Activated naive CD8-positive, alpha-beta T cell treated with anti-CD3 and anti-CD28 coated beads for 36 hours (primary cell): Measurements from ENCODE around the gene BORCS5. TPM values are rescaled to one million over a fixed set of nuclear protein-coding genes. Genes with fewer than 3 reads are reported as not detected.
"Not testable (repeated sequence)": the region's sequence is repeated elsewhere in the genome, so short reads cannot be mapped to it uniquely, and the experiment has no call there.

Source experiments
- DNase-seq: peaks from one replicate; pipeline ENCODE4 v3.0.0; 2021
- H3K27ac Mint-ChIP-seq: one replicate; pipeline ENCODE4 v1.8.0; 2022; ENCODE audit warnings: mild to moderate bottlenecking, moderate library complexity, mixed read lengths
- H3K27me3 Mint-ChIP-seq: one replicate; pipeline ENCODE4 v1.8.0; 2022; ENCODE audit warnings: mild to moderate bottlenecking, mixed read lengths
- H3K36me3 Mint-ChIP-seq: one replicate; pipeline ENCODE4 v1.8.0; 2021; ENCODE audit warnings: mild to moderate bottlenecking, mixed read lengths
- H3K4me1 Mint-ChIP-seq: one replicate; pipeline ENCODE4 v1.8.0; 2021; ENCODE audit warnings: mixed read lengths
- H3K4me3 Mint-ChIP-seq: one replicate; pipeline ENCODE4 v1.8.0; 2022; ENCODE audit warnings: mild to moderate bottlenecking, moderate library complexity, mixed read lengths
- H3K9me3 Mint-ChIP-seq: one replicate; pipeline ENCODE4 v1.8.0; 2022; ENCODE audit warnings: mixed read lengths
- total RNA-seq, 2 experiments: library from RNA; stranded (reverse); gene quantifications; one replicate each; pipeline ENCODE4 v1.2.3, GENCODE V29; 2021

The BORCS5 gene
- total RNA-seq, 2 experiments from 2014 or later, result 25.5 to 25.8 TPM

DNA sequence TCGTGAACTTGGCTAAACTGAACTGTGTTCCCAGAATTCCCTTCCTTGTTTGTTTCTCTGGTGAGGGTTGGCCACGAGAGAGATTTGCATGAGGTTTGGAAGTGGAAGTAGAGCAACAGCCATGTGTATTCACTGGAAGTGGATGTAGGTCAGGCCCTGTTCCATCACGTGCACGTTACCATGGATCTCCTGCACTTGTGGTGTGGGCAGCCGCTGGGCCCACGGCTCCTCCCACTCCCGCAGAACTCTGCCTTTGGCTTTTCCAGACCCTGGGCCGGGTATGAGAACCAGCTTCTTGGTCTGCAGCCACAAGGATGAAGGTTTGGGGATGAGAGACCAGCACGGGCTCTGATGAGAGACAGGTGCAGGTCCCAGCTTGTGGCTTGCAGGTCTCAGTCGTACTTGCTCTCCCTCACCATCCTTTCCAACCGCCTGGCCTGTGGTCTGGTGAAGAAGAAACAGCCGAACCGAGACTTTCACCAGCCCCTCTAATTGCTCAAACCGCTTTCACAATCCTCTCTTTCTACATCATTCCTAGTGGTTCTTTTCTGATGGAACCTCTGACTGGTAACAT is 110.9 kb downstream of the BORCS5 start:
- Mint-ChIP-seq H3K9me3 (no peaks in the 10 kb centered on the region), H3K27ac (peak overlapping the region; percentile 79), H3K36me3 (peaks cover 65% of the 10 kb centered on the region), H3K4me1 (peaks cover 54% of the 10 kb centered on the region), H3K4me3 (no peak overlapping the region), H3K27me3 (no peaks in the 10 kb centered on the region)
- DNase-seq, result no peak

DNA sequence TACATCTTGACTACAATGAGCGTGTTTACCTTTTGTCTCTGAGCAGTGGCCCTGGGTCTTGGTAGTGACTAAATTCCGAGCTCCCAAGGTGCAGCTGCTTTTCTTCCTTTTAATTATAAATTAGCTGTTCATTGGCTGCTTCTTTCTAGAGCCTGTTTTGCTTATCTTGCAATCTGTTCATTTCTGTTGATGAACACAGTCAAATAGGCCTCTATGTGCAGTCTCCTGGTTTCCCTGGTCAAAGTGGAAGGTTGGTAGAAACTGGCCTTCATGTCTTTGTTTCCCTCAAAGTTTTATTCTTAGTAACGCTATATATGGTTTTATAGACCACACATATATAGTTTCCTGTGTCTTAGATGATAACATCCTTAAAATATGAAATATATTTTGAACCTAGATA is 111.7 kb downstream of the BORCS5 start:
- Mint-ChIP-seq H3K27me3 (no peaks in the 10 kb centered on the region), H3K36me3 (peaks cover 67% of the 10 kb centered on the region), H3K27ac (no peak overlapping the region), H3K4me3 (no peak overlapping the region), H3K9me3 (no peaks in the 10 kb centered on the region), H3K4me1 (peaks cover 52% of the 10 kb centered on the region)
- no peak for DNase-seq

DNA sequence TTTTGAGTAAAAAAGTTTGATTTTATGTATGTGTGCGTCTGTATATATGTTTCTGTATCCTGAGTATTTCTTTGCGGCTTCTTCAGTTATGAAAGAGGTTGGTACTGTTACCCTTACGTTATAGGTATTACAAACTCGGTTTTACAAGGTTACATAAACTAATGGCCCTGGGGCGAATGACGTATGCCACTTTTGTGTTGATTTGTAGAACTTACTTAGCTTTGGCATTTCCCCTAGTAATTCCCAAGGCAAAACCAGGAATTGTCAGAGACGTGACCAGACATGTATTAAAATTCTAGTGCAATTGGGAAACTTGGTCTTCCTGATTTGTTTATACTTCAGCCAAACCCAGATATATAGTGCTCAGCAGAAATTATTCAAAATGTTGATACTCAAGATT is 112.5 kb downstream of the BORCS5 start:
- Mint-ChIP-seq H3K4me3 (no peak overlapping the region), H3K9me3 (no peaks in the 10 kb centered on the region), H3K4me1 (peaks cover 59% of the 10 kb centered on the region), H3K36me3 (peaks cover 74% of the 10 kb centered on the region), H3K27ac (no peak overlapping the region), H3K27me3 (no peaks in the 10 kb centered on the region)
- no peak for DNase-seq

GRCh38 chr12:12470751-12471306 is 114.0 kb downstream of the BORCS5 start:
- Mint-ChIP-seq H3K4me3 (no peak overlapping the region), H3K4me1 (peaks cover 59% of the 10 kb centered on the region), H3K27me3 (no peaks in the 10 kb centered on the region), H3K9me3 (no peaks in the 10 kb centered on the region), H3K36me3 (peaks cover 75% of the 10 kb centered on the region), H3K27ac (no peak overlapping the region)
- DNase-seq, result no peak

GRCh38 chr12:12471982-12472961 is 115.4 kb downstream of the BORCS5 start:
- not testable (repeated sequence) for H3K27ac Mint-ChIP-seq, H3K4me3 Mint-ChIP-seq, DNase-seq, H3K9me3 Mint-ChIP-seq, H3K27me3 Mint-ChIP-seq
- H3K4me1 Mint-ChIP-seq, result peaks cover 51% of the 10 kb centered on the region
- H3K36me3 Mint-ChIP-seq, result peaks cover 79% of the 10 kb centered on the region

GRCh38 chr12:12473223-12473622 is 116.3 kb downstream of the BORCS5 start:
- H3K36me3 Mint-ChIP-seq, result peaks cover 77% of the 10 kb centered on the region
- no peak for DNase-seq
- peaks cover 42% of the 10 kb centered on the region for H3K4me1 Mint-ChIP-seq
- no peaks in the 10 kb centered on the region for H3K9me3 Mint-ChIP-seq
- no peaks in the 10 kb centered on the region for H3K27me3 Mint-ChIP-seq
- no peak overlapping the region for H3K4me3 Mint-ChIP-seq
- H3K27ac Mint-ChIP-seq, result peak overlapping the region; percentile 90

DNA sequence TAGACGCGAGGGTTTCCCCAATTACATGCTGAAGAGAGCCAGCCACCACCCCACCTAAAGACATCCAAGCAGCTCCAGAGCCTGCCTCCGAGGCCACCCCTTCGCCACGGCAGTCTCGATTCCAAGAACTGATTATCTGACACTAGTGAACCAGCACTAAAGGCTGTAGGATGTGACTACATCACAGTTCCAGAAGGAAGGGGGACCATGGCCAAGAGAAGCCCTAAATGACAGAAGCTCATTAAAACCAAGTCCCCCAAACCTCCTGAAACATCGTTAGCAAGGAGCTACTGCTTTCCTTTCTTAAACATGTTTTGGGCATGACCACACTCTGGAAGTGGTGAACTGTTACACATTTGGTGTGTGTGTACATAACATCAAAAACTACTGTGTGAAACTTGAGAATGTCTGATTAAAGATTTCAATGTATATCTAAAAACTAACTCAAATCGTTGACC is 117.6 kb downstream of the BORCS5 start:
- no peaks in the 10 kb centered on the region for H3K27me3 Mint-ChIP-seq
- H3K9me3 Mint-ChIP-seq, result no peaks in the 10 kb centered on the region
- peak; percentile 31 for DNase-seq
- peaks cover 74% of the 10 kb centered on the region for H3K36me3 Mint-ChIP-seq
- H3K4me3 Mint-ChIP-seq, result no peak overlapping the region
- peak overlapping the region; percentile 90 for H3K27ac Mint-ChIP-seq
- peaks cover 43% of the 10 kb centered on the region for H3K4me1 Mint-ChIP-seq

GRCh38 chr12:12474931-12475795 is 118.3 kb downstream of the BORCS5 start:
- peak overlapping the region; percentile 90 for H3K27ac Mint-ChIP-seq
- peaks cover 75% of the 10 kb centered on the region for H3K36me3 Mint-ChIP-seq
- peak; percentile 50 for DNase-seq
- no peaks in the 10 kb centered on the region for H3K27me3 Mint-ChIP-seq
- H3K4me1 Mint-ChIP-seq, result peaks cover 49% of the 10 kb centered on the region
- no peak overlapping the region for H3K4me3 Mint-ChIP-seq
- H3K9me3 Mint-ChIP-seq, result no peaks in the 10 kb centered on the region

DNA sequence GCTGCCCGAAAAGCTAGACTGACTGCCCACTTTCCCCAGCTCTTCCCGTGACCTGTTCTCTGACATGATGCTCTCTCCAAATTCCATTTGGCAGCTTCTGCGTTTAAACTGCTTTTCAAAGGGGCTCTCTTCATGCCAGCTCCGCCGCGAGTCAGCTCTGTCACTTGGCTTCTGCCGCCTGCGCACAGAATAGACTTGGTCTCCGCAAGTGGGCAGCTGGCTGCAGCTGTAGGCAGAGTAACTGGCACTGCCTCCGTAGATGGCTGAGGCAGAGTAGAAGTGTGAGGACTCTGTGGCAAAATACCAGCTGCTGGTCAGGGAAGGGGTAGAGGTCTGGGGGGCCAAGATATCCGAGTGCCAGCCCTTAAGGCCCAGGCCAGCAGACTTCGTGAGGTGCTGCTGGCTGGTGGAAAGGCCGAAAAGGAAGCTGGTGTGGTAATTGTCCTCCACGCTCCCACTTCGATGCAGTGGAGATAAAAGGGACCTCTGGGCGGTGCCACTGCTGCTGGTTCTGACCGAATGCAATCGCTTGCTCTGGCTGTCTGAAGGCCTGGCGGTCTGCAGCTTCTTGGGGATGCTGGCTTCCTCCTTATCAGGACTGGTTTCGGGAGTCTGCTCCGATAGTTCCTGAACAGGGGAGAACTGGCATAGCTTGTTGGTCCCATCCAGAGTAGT is 120.1 kb downstream of the BORCS5 start:
- no peaks in the 10 kb centered on the region for H3K27me3 Mint-ChIP-seq
- no peak overlapping the region for H3K4me3 Mint-ChIP-seq
- peaks cover 49% of the 10 kb centered on the region for H3K4me1 Mint-ChIP-seq
- H3K36me3 Mint-ChIP-seq, result peaks cover 71% of the 10 kb centered on the region
- H3K27ac Mint-ChIP-seq, result no peak overlapping the region
- no peaks in the 10 kb centered on the region for H3K9me3 Mint-ChIP-seq
- DNase-seq, result no peak

DNA sequence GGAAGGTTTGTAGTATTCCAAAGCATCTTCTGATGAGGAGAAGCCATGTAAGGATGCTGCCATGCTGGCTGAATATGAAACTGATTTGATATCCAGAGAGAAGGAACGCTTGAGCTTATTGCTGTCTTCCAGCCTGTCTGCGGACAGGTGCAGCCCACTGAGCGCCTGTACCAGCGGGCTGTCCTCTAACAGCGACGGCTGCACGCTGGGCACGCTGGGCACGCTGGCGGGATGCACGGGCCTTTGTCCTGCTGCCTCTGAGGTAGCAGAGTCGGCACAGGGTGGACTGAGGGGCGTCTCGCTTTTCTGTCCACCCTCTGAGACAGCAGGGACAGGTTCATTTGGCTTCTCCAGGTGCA is 120.6 kb downstream of the BORCS5 start:
- Mint-ChIP-seq H3K36me3 (peaks cover 74% of the 10 kb centered on the region), H3K27ac (no peak overlapping the region), H3K9me3 (no peaks in the 10 kb centered on the region), H3K27me3 (no peaks in the 10 kb centered on the region), H3K4me1 (peaks cover 55% of the 10 kb centered on the region), H3K4me3 (no peak overlapping the region)
- no peak for DNase-seq

- Mint-ChIP-seq H3K27me3 (no peaks in the 10 kb centered on the region), H3K4me1 (peaks cover 49% of the 10 kb centered on the region), H3K36me3 (peaks cover 68% of the 10 kb centered on the region), H3K4me3 (no peak overlapping the region), H3K9me3 (no peaks in the 10 kb centered on the region), H3K27ac (peak overlapping the region; percentile 26)
- no peak for DNase-seq
Measured at GRCh38 chr12:12480074-12480473, 123.2 kb downstream of the BORCS5 start.

DNA sequence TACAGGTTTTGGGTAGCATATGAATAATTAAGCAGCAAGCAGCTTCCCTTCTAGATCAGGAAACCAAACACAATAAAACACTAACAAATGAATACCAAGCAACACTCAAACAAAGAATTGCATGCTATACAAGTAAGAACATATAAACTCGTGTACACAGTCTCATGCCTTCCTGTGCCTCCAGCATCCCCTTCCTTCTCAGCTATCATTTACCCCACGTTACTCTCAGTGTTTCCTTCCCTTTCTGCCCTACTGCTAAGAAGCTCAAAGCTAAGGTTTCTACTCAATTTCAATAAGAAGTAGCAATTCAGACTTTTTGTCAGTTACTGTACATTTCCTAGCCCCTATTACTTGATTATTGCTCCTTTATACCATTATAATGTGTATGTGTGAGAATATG is 124.8 kb downstream of the BORCS5 start:
- H3K4me3 Mint-ChIP-seq, result no peak overlapping the region
- no peaks in the 10 kb centered on the region for H3K9me3 Mint-ChIP-seq
- no peaks in the 10 kb centered on the region for H3K27me3 Mint-ChIP-seq
- H3K36me3 Mint-ChIP-seq, result peaks cover 66% of the 10 kb centered on the region
- H3K27ac Mint-ChIP-seq, result peak overlapping the region; percentile 92
- H3K4me1 Mint-ChIP-seq, result peaks cover 44% of the 10 kb centered on the region
- no peak for DNase-seq

DNA sequence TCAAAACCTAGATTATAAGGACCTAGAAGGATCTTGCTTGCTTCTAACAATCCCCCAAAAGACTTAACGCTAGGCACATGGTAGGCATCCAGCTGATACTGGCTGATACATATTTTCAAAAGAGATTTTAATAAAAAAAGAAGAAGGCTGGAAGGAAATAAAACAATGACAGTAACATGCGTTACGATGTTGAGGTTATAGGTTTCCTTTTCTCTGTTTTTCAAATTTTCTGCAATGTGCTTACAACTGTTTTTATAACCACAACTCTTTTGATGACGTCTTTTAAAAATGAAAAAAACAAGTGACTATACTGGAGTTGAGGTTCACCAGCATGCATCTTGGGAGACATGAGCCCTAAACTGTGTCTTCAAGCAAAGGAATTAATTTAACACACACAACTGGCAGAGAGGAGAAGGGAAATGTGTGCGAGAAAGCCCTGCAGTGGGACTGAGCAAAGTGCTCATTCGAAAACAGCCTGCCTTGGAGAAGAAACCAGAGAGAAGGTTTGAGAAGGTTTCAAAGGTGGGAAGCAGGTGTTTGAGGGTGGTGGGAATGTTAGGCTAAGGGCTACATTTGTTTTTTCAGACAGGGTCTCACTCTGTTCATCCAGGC is 125.4 kb downstream of the BORCS5 start:
- no peak for DNase-seq
- no peaks in the 10 kb centered on the region for H3K27me3 Mint-ChIP-seq
- peaks cover 64% of the 10 kb centered on the region for H3K36me3 Mint-ChIP-seq
- peak overlapping the region; percentile 92 for H3K27ac Mint-ChIP-seq
- no peaks in the 10 kb centered on the region for H3K9me3 Mint-ChIP-seq
- peak overlapping the region; percentile 54 for H3K4me3 Mint-ChIP-seq
- H3K4me1 Mint-ChIP-seq, result peaks cover 46% of the 10 kb centered on the region

- peak overlapping the region; percentile 18 for H3K4me3 Mint-ChIP-seq
- H3K27me3 Mint-ChIP-seq, result no peaks in the 10 kb centered on the region
- H3K27ac Mint-ChIP-seq, result peak overlapping the region; percentile 92
- H3K9me3 Mint-ChIP-seq, result no peaks in the 10 kb centered on the region
- DNase-seq, result no peak
- peaks cover 48% of the 10 kb centered on the region for H3K4me1 Mint-ChIP-seq
- peaks cover 61% of the 10 kb centered on the region for H3K36me3 Mint-ChIP-seq
Measured at GRCh38 chr12:12482959-12483358, 126.1 kb downstream of the BORCS5 start.
